ENCODE results near the gene PREX1. TPM values are rescaled to one million over a fixed set of nuclear protein-coding genes. Genes with fewer than 3 reads are reported as not detected.

PREX1 gene
- total and polyA plus RNA-seq, 9 donors, result 3.8 to 13.6 (median 6.7) TPM

GRCh38 chr20:48604426-48604825 is 223.4 kb downstream of the PREX1 start:
- peak in 2 of 5 donors; percentile 9 to 19 for DNase-seq
- no peak for TF ChIP-seq CTCF (IDR thresholded peaks at IDR 0.05)
- no peak for TF ChIP-seq POLR2A (IDR thresholded peaks at IDR 0.05)
- no peak for TF ChIP-seq EP300 (IDR thresholded peaks at IDR 0.05)

GRCh38 chr20:48603819-48604405 is 223.9 kb downstream of the PREX1 start:
- intact Hi-C loops (cut with DNase I), result no loop called here
- Histone ChIP-seq H3K27me3 (no peaks in the 10 kb centered on the region), H3K4me3 (no peak overlapping the region), H3K36me3 (no peaks in the 10 kb centered on the region), H3K4me1 (ENCODE audit: insufficient read depth) (no peaks in the 10 kb centered on the region), H3K27ac (no peak overlapping the region), H3K9me3 (no peaks in the 10 kb centered on the region)
- WGBS, 3 donors, result 69 to 79% (median 77%) methylated on average over 11 of the region's 11 CpGs
- TF ChIP-seq CTCF (IDR thresholded peaks at IDR 0.05) (no peak), EP300 (IDR thresholded peaks at IDR 0.05) (no peak), POLR2A (IDR thresholded peaks at IDR 0.05) (no peak)
- DNase-seq, result peak in 2 of 5 donors; percentile 5 to 26

More at GRCh38 chr20:48604426-48604825, 223.4 kb downstream of the PREX1 start:
- Histone ChIP-seq H3K9me3 (no peaks in the 10 kb centered on the region), H3K4me1 (ENCODE audit: insufficient read depth) (peaks cover under 1% of the 10 kb centered on the region), H3K27ac (no peak overlapping the region), H3K4me3 (no peak overlapping the region), H3K27me3 (no peaks in the 10 kb centered on the region), H3K36me3 (no peaks in the 10 kb centered on the region)
- 90 to 95% (median 90%) methylated on average over 9 of the region's 9 CpGs for WGBS, 3 donors
- intact Hi-C loops (cut with DNase I), result no loop called here

- H3K27ac ChIP-seq, result no peak overlapping the region
- peak in 1 of 5 donors; percentile 8 for DNase-seq
- no peak overlapping the region for H3K4me3 ChIP-seq
- H3K27me3 ChIP-seq, result no peaks in the 10 kb centered on the region
- no peaks in the 10 kb centered on the region for H3K36me3 ChIP-seq
- TF ChIP-seq POLR2A (IDR thresholded peaks at IDR 0.05) (no peak), CTCF (IDR thresholded peaks at IDR 0.05) (no peak), EP300 (IDR thresholded peaks at IDR 0.05) (no peak)
- intact Hi-C loops (cut with DNase I), result no loop called here
- no peaks in the 10 kb centered on the region for H3K9me3 ChIP-seq
- WGBS, 3 donors, result 42 to 53% (median 43%) methylated on average over 7 to 9 of the region's 9 CpGs
- no peaks in the 10 kb centered on the region for H3K4me1 ChIP-seq (ENCODE audit: insufficient read depth)
These were observed 224.5 kb downstream of the PREX1 start for GRCh38 chr20:48603116-48603818.

- Histone ChIP-seq H3K4me3 (no peak overlapping the region), H3K36me3 (no peaks in the 10 kb centered on the region), H3K27ac (no peak overlapping the region), H3K9me3 (no peaks in the 10 kb centered on the region), H3K27me3 (no peaks in the 10 kb centered on the region), H3K4me1 (ENCODE audit: insufficient read depth) (no peaks in the 10 kb centered on the region)
- no peak for TF ChIP-seq CTCF (IDR thresholded peaks at IDR 0.05)
- TF ChIP-seq POLR2A (IDR thresholded peaks at IDR 0.05), result no peak
- TF ChIP-seq EP300 (IDR thresholded peaks at IDR 0.05), result no peak
- peak in 1 of 5 donors; percentile 4 for DNase-seq
- intact Hi-C loops (cut with DNase I), result no loop called here
- 92 to 96% (median 94%) methylated on average over 5 of the region's 5 CpGs for WGBS, 3 donors
These were observed 226.0 kb downstream of the PREX1 start for GRCh38 chr20:48601798-48602197.

Data from ovary (tissue), 9 donors.